DND-41 (cell line): Measurements from ENCODE around the gene RELL1.

Experiments
- ATAC-seq: fragments of 200-7000 bp; cut with Tn5 transposase; 3 replicates; pipeline ENCODE4 v1.9.1; 2021; ENCODE audit warnings: low read depth; ENCODE audit not compliant: insufficient read depth
- DNase-seq: peaks from one replicate; pipeline ENCODE4 v3.0.0-alpha.2; 2020
- H2AFZ ChIP-seq: 2 replicates; pipeline ENCODE4 v1.6.0; 2012; ENCODE audit warnings: low read depth, low read length
- H3K27ac ChIP-seq: 2 replicates; pipeline ENCODE4 v1.5.1; 2012; ENCODE audit warnings: low read length, inconsistent platforms
- H3K27me3 ChIP-seq: fragments of 200-600 bp; sonication (generic); 2 replicates; pipeline ENCODE4 v1.6.0; 2012; ENCODE audit warnings: low read length, mild to moderate bottlenecking, inconsistent platforms; ENCODE audit not compliant: insufficient read depth, poor library complexity
- H3K36me3 ChIP-seq: 2 replicates; pipeline ENCODE4 v1.5.1; 2012; ENCODE audit warnings: low read length, inconsistent platforms; ENCODE audit not compliant: insufficient read depth
- H3K4me1 ChIP-seq: 2 replicates; pipeline ENCODE4 v1.5.1; 2012; ENCODE audit warnings: mild to moderate bottlenecking, low read length; ENCODE audit not compliant: insufficient read depth
- H3K4me2 ChIP-seq: 2 replicates; pipeline ENCODE4 v1.6.0; 2012; ENCODE audit warnings: mild to moderate bottlenecking, moderate library complexity, low read length, inconsistent platforms; ENCODE audit not compliant: insufficient read depth
- H3K4me3 ChIP-seq, 2 experiments: fragments of 200-600 bp in 1 of 2; shearing (Covaris generic) in 1 of 2; 2 replicates each; pipeline ENCODE4 v1.5.1; 2012 to 2016; ENCODE audit warnings: inconsistent platforms in 2 of 2, low read length in 2 of 2, mild to moderate bottlenecking in 2 of 2, low read depth in 1 of 2, moderate library complexity in 1 of 2
- H3K79me2 ChIP-seq: 2 replicates; pipeline ENCODE4 v1.6.0; 2012; ENCODE audit warnings: low read length, inconsistent platforms; ENCODE audit not compliant: insufficient read depth
- H3K9ac ChIP-seq: 2 replicates; pipeline ENCODE4 v1.6.0; 2012; ENCODE audit warnings: low read depth, mild to moderate bottlenecking, inconsistent platforms, low read length, moderate library complexity
- H3K9me3 ChIP-seq: 2 replicates; pipeline ENCODE4 v1.5.1; 2012; ENCODE audit warnings: low read length, moderate library complexity, mild to moderate bottlenecking, inconsistent platforms; ENCODE audit not compliant: insufficient read depth, severe bottlenecking
- H4K20me1 ChIP-seq: 2 replicates; pipeline ENCODE4 v1.6.0; 2012; ENCODE audit warnings: low read length; ENCODE audit not compliant: insufficient read depth
- EZH2 ChIP-seq: IDR thresholded peaks from 3 replicates; pipeline ENCODE4 v1.6.1; 2012; ENCODE audit warnings: borderline replicate concordance, low read depth, mild to moderate bottlenecking, moderate library complexity, low read length, inconsistent platforms; ENCODE audit not compliant: severe bottlenecking
- TF ChIP-seq, protein P1 (sequence below): IDR thresholded peaks from 2 replicates; pipeline ENCODE4 v1.5.1; 2012; ENCODE audit warnings: borderline replicate concordance, low read length, moderate library complexity, mild to moderate bottlenecking; ENCODE audit not compliant: poor library complexity, severe bottlenecking; ENCODE audit errors: extremely low read depth

RELL1 gene

DNA sequence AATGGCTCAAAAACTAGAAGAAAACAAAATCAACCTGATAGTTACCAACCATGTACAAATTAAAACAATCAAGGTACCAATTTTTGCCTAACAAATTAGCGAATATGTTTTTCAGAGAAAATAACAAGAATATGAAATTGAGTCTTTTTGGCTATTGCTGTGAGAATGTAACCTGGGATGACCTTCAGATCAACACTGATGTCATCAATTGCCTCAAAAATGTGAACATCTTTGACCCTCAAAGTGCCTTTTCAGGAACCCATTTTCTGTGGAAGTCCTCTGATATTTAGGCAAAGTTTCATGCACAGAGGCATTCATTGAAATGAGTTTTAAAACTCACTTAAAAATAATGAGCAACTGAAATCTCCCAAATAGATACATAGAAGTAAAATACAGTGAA is 6.1 kb downstream of the RELL1 start:
- 0 out of 2 replicates have a peak, but pooled peaks cover 4% of the 10 kb centered on the region for H3K36me3 ChIP-seq
- no peak for TF ChIP-seq EZH2
- TF ChIP-seq, protein P1, sequence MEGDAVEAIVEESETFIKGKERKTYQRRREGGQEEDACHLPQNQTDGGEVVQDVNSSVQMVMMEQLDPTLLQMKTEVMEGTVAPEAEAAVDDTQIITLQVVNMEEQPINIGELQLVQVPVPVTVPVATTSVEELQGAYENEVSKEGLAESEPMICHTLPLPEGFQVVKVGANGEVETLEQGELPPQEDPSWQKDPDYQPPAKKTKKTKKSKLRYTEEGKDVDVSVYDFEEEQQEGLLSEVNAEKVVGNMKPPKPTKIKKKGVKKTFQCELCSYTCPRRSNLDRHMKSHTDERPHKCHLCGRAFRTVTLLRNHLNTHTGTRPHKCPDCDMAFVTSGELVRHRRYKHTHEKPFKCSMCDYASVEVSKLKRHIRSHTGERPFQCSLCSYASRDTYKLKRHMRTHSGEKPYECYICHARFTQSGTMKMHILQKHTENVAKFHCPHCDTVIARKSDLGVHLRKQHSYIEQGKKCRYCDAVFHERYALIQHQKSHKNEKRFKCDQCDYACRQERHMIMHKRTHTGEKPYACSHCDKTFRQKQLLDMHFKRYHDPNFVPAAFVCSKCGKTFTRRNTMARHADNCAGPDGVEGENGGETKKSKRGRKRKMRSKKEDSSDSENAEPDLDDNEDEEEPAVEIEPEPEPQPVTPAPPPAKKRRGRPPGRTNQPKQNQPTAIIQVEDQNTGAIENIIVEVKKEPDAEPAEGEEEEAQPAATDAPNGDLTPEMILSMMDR, result no peak
- H3K4me1 ChIP-seq, result peaks cover 26% of the 10 kb centered on the region
- peaks cover 74% of the 10 kb centered on the region for H3K79me2 ChIP-seq
- H3K4me3 ChIP-seq, result no peak overlapping the region
- no peak overlapping the region for H3K9ac ChIP-seq
- no peak for DNase-seq
- H4K20me1 ChIP-seq, result peaks cover 17% of the 10 kb centered on the region; the same call in 1 of the 2 replicates
- H3K4me2 ChIP-seq, result no peak overlapping the region
- no peaks in the 10 kb centered on the region for H3K9me3 ChIP-seq
- no peak for ATAC-seq
- H2AFZ ChIP-seq, result no peak overlapping the region
- no peaks in the 10 kb centered on the region for H3K27me3 ChIP-seq
- H3K27ac ChIP-seq, result no peak overlapping the region

DNA sequence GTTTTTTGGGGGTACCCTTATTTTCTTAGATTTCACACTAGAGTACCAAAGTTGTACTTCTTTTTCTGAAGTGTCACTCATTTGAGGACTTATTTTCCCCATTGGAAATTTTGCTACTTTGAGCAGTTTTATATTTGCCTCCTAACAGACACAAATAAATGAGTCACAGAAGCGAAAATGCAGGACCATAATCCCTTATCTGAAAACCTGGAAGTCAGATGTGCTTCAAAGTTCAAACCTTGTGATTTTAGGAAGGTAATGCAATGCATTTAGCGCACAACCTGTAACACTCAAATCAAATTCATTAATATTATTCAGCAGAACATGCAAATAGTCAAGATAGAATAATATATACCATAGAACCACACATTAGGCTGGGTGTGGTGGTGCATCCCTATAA is 6.9 kb downstream of the RELL1 start:
- Histone ChIP-seq H3K27me3 (no peaks in the 10 kb centered on the region), H3K9me3 (no peaks in the 10 kb centered on the region), H4K20me1 (peaks cover 13% of the 10 kb centered on the region; the same call in 1 of the 2 replicates), H2AFZ (no peak overlapping the region), H3K4me2 (no peak overlapping the region), H3K4me3 (no peak overlapping the region), H3K4me1 (peaks cover 18% of the 10 kb centered on the region), H3K36me3 (0 out of 2 replicates have a peak, but pooled peaks cover 4% of the 10 kb centered on the region), H3K27ac (no peak overlapping the region), H3K79me2 (peaks cover 70% of the 10 kb centered on the region), H3K9ac (no peak overlapping the region)
- ATAC-seq (no peak), DNase-seq (no peak)
- TF ChIP-seq EZH2, result no peak
- TF ChIP-seq, protein P1, result no peak

DNA sequence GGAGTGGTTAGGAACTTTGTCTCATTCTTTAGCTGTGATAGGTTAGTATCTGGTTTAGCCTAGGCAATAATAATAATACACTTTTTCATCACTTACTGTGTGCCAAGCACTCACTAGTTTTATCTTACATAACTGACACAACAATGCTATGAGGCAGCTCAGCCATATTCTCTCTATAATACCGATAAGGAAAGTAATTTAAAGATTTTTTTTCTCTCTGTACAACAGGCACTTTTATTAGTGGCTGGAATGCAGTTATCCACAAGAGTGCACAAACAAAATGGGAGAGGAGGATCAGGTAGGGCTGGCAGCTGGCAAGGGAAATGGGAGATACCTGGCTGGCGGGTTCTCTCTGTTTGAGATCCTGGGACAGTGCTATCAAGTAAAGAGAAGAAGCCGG is 7.6 kb downstream of the RELL1 start:
- Histone ChIP-seq H4K20me1 (peaks cover 15% of the 10 kb centered on the region; the same call in 1 of the 2 replicates), H2AFZ (no peak overlapping the region), H3K36me3 (0 out of 2 replicates have a peak, but pooled peaks cover 4% of the 10 kb centered on the region), H3K9me3 (no peaks in the 10 kb centered on the region), H3K27ac (no peak overlapping the region), H3K4me3 (no peak overlapping the region), H3K4me1 (peaks cover 14% of the 10 kb centered on the region), H3K27me3 (no peaks in the 10 kb centered on the region), H3K4me2 (no peak overlapping the region), H3K79me2 (peaks cover 72% of the 10 kb centered on the region), H3K9ac (no peak overlapping the region)
- DNase-seq (no peak), ATAC-seq (no peak)
- TF ChIP-seq EZH2, result no peak
- TF ChIP-seq, protein P1, result no peak
